Measurements from ENCODE around the gene CAV1.

- TF ChIP-seq CTCF (IDR thresholded peaks at IDR 0.05) (no peak), POLR2A (IDR thresholded peaks at IDR 0.05) (no peak)
Measured at GRCh38 chr7:116505278-116505677, 19.6 kb upstream of the CAV1 start.

Data from testis (tissue), 2 donors.